ENCODE results near the gene THSD4.

- TF ChIP-seq POLR2A (IDR thresholded peaks at IDR 0.05) (no peak), CTCF (IDR thresholded peaks at IDR 0.05) (no peak), EP300 (IDR thresholded peaks at IDR 0.05) (no peak)
Observed at GRCh38 chr15:71290002-71290401, 174.7 kb downstream of the THSD4 start.

All from sigmoid colon (tissue), 4 donors.